PFSK-1 (cell line): ENCODE results near the gene IGSF8.

ENCODE experiments used
- FOXP2 ChIP-seq: optimal IDR thresholded peaks from 2 replicates; pipeline ENCODE3; 2011; ENCODE audit warnings: borderline replicate concordance, control low read depth, inconsistent platforms; ENCODE audit not compliant: insufficient read depth; ENCODE audit errors: extremely low read length, extremely low read depth
- POLR2AphosphoS5 ChIP-seq: IDR thresholded peaks from 2 replicates; pipeline ENCODE4 v1.6.1; 2012; ENCODE audit warnings: low read depth, mild to moderate bottlenecking, control low read depth, low read length, moderate library complexity
- SIN3A ChIP-seq: IDR thresholded peaks from 2 replicates; pipeline ENCODE4 v1.6.1; 2012; ENCODE audit warnings: mild to moderate bottlenecking, low read length, moderate library complexity, borderline replicate concordance; ENCODE audit not compliant: insufficient read depth
- TAF1 ChIP-seq: IDR thresholded peaks from 2 replicates; pipeline ENCODE4 v1.6.1; 2012; ENCODE audit warnings: low read length, control low read depth, borderline replicate concordance; ENCODE audit not compliant: insufficient read depth
- TF ChIP-seq, protein P1 (sequence below), 2 experiments: IDR thresholded peaks; 2 replicates each; pipeline versions ENCODE4 v1.6.1 to v1.8.0; 2011 to 2012; ENCODE audit warnings: low read depth in 2 of 2, low read length in 2 of 2, control low read depth in 1 of 2, inconsistent platforms in 1 of 2, mild to moderate bottlenecking in 1 of 2, moderate library complexity in 1 of 2; ENCODE audit not compliant: insufficient read depth in 1 of 2

Gene IGSF8

DNA sequence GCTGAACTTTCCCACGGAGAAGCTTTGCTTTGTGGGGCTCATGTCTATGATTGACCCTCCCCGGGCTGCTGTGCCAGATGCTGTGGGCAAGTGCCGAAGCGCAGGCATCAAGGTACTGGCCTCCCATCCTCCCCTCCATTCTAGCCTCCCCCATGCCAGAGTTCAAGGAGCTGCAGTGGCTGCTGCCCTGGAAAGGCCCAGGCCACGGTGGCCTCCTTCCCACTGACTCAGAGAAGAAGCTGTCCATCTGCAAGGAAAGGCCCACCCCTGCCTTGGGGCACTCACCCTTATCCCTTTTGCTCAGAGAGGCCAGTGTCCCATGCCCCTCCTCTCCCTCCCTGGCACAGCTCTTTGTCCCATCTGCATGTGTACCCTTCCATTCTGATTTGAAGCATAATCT, 32.1 kb upstream of the IGSF8 start:
- TF ChIP-seq, protein P1, sequence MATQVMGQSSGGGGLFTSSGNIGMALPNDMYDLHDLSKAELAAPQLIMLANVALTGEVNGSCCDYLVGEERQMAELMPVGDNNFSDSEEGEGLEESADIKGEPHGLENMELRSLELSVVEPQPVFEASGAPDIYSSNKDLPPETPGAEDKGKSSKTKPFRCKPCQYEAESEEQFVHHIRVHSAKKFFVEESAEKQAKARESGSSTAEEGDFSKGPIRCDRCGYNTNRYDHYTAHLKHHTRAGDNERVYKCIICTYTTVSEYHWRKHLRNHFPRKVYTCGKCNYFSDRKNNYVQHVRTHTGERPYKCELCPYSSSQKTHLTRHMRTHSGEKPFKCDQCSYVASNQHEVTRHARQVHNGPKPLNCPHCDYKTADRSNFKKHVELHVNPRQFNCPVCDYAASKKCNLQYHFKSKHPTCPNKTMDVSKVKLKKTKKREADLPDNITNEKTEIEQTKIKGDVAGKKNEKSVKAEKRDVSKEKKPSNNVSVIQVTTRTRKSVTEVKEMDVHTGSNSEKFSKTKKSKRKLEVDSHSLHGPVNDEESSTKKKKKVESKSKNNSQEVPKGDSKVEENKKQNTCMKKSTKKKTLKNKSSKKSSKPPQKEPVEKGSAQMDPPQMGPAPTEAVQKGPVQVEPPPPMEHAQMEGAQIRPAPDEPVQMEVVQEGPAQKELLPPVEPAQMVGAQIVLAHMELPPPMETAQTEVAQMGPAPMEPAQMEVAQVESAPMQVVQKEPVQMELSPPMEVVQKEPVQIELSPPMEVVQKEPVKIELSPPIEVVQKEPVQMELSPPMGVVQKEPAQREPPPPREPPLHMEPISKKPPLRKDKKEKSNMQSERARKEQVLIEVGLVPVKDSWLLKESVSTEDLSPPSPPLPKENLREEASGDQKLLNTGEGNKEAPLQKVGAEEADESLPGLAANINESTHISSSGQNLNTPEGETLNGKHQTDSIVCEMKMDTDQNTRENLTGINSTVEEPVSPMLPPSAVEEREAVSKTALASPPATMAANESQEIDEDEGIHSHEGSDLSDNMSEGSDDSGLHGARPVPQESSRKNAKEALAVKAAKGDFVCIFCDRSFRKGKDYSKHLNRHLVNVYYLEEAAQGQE (IDR thresholded peaks at IDR 0.05; ENCODE audit: insufficient read depth in 1 of 2, low read depth in 2 of 2, low read length in 2 of 2) = no peak
- no peak for TF ChIP-seq FOXP2
- no peak for TF ChIP-seq POLR2AphosphoS5
- TF ChIP-seq TAF1 = no peak
- TF ChIP-seq SIN3A = no peak

DNA sequence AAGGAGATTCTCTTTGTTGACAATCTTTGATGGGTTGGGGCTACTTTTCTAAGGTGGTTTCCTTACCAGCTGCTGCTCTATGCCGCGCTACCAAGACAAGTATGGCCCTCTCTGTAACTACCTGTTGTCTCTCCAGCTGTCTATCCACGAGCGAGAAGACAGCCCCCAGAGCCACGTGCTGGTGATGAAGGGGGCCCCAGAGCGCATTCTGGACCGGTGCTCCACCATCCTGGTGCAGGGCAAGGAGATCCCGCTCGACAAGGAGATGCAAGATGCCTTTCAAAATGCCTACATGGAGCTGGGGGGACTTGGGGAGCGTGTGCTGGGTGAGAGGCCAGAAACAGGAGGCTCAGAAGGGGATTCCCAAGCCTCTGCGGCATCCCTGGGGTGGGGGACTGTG, 31.5 kb upstream of the IGSF8 start:
- TF ChIP-seq, protein P1 (IDR thresholded peaks at IDR 0.05; ENCODE audit: insufficient read depth in 1 of 2, low read depth in 2 of 2, low read length in 2 of 2) = no peak

DNA sequence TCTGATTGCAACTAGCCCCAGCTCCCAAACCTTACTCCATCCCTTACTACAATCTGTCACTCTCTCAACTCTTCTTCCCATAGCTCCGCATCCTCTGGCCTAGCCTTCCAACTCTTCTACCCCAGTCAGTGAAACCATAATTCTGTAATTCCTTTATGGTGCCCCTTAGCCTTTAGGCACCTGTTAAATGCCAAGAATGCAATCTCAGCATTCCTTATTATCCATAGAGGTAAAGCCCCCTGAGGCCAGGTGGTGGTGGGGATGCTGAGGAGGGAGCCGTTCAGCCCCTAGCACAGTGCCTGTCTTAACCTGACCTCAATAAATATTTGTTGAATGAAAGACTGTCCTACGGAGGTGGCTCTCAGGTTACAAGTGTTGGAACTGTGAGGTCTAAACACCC, 31.1 kb upstream of the IGSF8 start:
- TF ChIP-seq SIN3A = no peak
- TF ChIP-seq TAF1 = no peak
- no peak for TF ChIP-seq POLR2AphosphoS5
- TF ChIP-seq FOXP2 = no peak
- TF ChIP-seq, protein P1 (IDR thresholded peaks at IDR 0.05; ENCODE audit: insufficient read depth in 1 of 2, low read depth in 2 of 2, low read length in 2 of 2) = no peak

DNA sequence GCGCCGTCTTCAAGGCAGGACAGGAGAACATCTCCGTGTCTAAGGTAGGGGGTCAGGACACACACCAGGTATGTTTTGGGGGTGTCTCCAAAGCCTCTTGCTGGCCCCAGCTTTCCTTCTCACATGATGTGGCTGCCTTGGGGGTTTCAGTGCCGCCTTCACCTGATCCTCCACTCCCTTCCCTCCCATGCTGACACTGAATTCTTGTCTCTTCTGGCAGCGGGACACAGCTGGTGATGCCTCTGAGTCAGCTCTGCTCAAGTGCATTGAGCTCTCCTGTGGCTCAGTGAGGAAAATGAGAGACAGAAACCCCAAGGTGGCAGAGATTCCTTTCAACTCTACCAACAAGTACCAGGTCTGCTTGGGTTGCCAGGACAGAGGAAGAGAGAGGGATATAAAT, 30.6 kb upstream of the IGSF8 start:
- TF ChIP-seq TAF1 = no peak
- no peak for TF ChIP-seq SIN3A
- TF ChIP-seq FOXP2 = no peak
- TF ChIP-seq, protein P1 (IDR thresholded peaks at IDR 0.05; ENCODE audit: insufficient read depth in 1 of 2, low read depth in 2 of 2, low read length in 2 of 2) = no peak
- TF ChIP-seq POLR2AphosphoS5 = no peak

DNA sequence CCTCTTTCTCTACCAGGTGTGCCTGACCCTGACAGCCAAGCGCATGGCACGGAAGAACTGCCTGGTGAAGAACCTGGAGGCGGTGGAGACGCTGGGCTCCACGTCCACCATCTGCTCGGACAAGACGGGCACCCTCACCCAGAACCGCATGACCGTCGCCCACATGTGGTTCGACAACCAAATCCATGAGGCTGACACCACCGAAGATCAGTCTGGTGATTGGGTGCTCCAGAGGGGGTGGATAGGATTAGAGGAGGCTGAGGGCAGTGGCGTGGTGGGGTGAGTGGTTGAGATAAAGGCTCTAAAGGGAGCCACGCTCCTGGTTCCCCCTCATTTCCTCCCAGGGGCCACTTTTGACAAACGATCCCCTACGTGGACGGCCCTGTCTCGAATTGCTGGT, 30.2 kb upstream of the IGSF8 start:
- TF ChIP-seq SIN3A (no peak), FOXP2 (no peak), POLR2AphosphoS5 (no peak), TAF1 (no peak)
- TF ChIP-seq, protein P1 (IDR thresholded peaks at IDR 0.05; ENCODE audit: insufficient read depth in 1 of 2, low read depth in 2 of 2, low read length in 2 of 2) = no peak
